Stimulated activated CD8-positive, alpha-beta memory T cell treated with anti-CD3 and anti-CD28 coated beads, Interleukin-12 subunit alpha, Interleukin-12 subunit beta, amount 100 ng/mL, for 24 hours (primary cell): ENCODE results near the gene GNLY.
"Not testable (repeated sequence)": the region's sequence is repeated elsewhere in the genome, so short reads cannot be mapped to it uniquely, and the experiment has no call there.

Experiments used
- DNase-seq: peaks from one replicate; pipeline ENCODE4 v3.0.0-alpha.2; 2020; ENCODE audit errors: extremely low read depth

GNLY gene

DNA sequence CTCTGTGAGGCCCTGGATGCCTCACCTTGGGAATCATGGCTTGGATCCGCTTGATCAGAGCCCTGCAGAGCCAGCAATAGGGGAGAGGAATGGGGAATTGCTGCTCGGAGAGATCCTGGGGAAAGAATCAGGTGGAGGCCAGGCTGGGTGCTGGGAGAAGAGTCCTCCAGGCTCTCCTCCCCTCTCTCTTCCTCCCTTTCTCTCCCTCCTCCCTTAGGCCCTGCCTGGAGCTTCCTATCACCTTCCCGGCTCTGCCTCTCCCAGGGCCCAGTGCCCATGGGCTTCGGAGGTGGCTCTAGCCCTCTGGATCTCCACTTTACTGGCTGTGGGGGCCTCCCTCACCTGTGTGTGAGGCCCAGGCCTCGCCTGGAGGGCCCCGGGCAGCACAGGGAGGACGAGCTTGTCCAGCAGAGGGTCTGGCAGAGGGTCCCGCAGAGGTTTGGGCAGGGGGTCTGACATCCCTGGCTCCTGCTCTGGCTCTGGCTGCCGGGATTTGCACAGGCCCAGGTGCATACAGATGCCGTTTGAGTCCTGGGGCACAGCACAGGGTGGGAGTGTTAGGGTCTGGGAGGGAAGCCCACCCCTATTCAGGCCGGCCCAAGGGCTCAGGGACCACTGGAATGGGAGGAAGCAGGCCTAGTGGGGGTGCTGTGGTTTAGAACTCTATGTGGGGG lies 28.8 kb upstream of the GNLY start:
- DNase-seq: no peak

DNA sequence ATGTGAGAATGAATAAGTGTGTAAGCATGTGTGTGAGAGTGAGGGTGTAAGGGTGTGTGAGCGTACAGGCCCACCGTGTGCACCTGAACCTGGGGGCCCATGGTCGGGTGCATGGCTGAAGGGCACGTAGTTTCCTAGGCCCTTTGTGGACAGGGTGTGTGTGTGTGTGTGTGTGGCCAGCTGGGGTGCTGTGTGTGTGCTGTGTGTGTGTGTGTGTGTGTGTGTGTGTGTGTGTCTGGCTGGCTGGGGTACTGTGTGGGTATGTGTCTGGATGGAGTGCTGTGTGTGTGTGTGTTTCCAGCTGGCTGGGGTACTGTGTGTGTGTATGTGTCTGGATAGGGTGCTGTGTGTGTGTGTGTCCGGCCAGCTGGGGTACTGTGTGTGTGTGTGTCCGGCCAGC lies 28.1 kb upstream of the GNLY start:
- no peak for DNase-seq

DNA sequence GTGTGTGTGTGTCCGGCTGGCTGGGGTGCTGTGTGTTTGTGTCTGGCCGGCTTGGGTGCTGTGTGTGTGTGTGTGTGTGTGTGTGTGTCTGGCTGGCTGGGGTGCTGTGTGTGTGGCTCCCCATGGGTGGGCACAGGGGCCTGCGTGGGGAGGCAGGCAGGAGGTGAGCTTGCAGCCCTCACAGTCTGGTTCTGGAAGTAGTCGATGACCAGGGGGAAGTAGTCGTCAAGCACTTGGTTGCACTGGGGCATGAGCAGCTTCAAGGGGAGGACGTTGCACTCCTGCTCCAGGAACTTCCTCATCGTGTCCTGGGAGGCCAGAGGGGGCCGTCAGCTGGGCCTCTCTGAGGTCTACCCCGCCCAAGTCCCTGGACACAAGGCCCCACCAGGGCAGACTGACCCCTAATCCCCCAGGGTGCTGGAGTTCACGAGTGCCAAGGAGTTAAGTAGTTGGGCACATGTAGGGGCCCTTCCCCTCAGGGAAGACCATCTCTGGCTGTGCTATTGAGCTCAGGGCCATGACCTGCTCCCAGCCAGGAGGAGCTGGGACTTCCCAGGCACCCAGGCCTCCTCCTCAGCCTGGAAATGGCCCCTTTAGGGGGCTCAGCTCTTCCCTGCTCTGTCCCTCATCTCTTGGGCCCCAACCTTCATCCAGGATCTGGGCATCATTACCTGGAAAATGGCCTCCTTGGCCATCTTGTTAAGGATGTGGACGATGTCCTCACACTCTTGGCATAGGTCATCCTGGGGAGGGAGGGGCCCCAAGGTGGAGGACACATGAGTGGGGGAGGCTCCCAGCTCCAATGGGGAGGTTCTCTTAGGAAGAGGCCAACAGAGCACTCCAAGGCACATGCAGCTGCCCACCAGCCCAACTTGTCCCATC lies 27.5 kb upstream of the GNLY start:
- no peak for DNase-seq

DNA sequence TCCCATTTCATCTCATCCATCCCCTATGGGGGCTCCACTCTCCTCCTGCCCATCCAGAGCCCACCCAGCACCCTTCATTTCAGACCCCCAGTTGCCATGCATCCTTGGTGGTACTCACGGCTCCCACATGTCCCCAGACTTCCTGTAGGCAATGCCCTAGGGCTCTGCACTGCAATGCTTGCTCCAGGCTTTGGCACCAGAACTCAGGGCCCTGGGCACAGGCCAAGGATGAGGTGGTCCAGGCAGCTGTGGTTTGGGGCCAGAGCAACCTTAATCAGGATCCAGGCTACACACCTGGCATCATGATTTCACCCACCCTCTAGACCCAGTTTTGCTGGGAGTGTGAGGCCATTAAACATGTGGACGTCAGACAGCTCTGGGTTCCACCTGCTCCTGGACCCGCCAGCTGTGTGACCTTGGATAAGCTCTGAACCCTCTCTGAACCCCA lies 26.6 kb upstream of the GNLY start:
- DNase-seq: no peak

DNA sequence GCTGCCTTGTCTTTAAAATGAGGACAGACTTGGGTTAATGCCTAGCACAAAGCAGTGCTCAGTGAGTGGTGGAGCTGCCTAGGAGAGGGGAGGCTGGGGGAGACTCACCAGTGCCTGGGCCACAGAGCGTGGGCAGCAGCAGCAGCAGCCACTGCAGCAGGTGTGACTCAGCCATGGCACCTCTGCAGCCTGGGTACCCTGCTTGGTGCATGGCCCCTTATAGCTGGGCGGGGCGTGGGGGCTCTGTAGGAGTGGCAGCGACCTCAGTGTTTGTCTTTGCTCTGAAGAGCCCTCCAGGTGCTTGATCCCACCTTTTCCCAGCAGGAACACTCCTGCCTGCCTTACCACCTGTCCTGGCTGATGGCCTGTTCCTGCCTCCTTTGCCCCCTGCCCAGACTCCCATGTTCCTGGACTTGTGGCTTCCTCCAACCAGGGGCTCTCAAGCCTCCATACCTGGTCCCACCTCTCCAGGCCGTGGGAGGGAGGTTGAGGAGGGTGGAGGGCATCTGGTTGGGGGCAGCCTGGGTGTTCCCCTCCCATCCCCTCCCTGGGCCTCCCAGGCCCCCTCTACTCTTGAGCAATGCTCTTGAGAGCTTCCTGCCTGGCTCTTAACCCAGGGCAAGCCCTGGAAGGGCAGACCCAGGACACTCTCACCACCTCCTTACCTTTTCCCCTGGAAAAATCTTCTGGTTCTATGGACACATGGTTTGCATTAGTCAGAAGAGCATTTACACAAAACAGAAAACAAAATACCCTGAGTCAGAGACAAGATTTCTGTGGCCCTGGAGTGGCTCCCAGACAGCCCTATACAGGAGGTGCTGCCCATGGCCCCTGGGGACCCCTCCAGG lies 25.9 kb upstream of the GNLY start, which contains the start of gene SFTPB:
TSS of gene SFTPB (minus strand) at position 191 of the 848 bp plus-strand sequence. CDS start at position 175, 16 bp downstream.
- DNase-seq: no peak

DNA sequence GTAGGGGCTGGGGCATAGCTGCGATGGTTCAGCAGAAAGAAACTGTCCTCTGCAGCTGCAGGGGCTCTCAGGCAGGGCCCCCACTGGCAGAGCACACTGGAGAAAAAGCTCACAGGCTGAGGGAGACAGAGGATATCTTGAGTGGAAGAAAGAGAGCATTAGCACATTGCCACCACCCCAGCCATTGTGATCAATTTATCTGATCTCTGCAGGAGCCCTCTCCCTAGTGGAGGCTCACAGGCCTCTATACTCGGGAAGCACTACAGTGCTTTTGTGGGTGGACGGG lies 25.4 kb upstream of the GNLY start:
- no peak for DNase-seq

DNA sequence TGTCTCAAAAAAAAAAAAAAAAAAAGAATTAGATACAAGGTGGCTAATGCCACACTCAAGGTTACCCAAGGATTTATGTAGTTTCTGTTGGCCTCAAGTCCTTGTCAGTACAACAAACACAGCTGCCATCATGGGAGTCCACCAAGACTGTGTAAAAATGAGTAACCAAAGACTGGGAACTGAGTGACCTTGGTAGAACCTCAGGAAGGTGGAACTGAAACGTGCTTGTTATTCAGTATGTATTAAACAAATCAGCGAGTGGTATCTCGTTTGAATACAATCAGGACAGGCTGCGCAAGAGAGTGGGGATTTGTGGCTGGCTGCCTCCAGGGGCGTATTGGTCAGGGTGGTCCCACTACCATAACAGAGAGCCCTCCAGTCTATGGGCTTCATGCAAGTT lies 24.6 kb upstream of the GNLY start:
- DNase-seq: no peak

DNA sequence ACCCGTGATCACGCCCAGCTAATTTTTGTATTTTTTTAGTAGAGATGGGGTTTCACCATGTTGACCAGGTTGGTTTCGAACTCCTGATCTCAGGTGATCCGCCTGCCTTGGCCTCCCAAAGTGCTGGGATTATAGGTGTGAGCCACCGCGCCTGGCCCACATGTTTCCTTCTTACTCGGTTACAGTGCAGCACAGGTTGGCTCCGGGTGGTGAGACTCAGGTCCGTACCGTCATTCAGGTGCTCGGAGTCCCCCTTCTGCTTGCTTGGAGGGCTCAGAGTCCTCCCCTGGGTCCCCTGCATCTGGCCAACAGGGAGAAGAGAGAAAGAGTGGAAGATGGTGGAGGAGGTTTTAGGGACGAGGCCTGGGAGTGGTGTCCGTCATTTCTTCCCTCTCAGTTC lies 23.7 kb upstream of the GNLY start:
- not testable (repeated sequence) for DNase-seq

DNA sequence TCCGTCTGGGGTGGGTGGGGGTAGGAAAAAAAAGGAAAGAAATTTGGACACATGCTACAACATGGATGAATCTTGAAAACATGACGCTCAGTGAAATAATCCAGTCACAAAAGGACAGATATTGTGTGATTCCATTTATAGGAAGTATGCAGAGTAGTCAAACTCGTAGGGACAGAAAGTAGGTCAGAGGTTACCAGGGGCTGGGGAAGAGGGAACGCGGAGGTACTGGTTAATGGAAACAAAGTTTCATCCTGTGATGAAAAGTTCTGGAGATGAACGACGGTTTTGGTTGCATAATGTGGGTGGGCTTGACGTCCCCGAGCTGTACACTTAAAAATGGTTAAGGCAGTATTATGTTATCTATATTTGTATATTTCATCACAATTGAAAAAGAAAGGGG lies 21.7 kb upstream of the GNLY start:
- no peak for DNase-seq

DNA sequence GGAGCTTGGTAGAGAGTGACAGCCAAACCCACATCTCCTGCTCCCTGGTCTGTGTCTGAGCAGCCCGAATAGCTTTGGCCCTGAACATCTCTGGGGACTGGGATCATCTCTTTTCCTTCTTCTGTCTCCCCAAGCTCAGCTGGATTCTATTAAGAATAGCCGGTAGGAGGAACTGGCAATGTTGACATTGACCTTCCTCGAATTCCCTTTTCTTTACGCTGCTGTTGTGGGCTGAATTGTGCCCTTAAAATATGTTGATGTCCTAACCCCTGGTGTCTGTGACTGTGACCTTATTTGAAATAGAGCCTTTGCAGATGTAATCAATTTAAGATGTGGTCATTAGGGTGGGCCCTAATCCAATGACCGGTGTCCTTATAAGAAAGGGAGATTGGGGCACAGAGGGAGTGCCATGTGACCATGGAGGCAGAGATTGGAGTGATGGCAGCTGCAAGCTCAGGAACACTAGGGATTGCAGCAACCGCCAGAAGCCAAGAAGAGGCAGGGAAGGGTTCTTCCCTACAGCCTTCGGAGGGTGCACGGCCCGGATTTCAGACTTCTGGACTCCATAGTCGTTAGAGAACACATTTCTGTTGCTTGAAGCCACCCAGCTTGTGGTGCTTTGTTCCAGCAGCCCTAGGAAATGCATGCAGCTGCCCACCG lies 20.3 kb upstream of the GNLY start:
- no peak for DNase-seq

DNA sequence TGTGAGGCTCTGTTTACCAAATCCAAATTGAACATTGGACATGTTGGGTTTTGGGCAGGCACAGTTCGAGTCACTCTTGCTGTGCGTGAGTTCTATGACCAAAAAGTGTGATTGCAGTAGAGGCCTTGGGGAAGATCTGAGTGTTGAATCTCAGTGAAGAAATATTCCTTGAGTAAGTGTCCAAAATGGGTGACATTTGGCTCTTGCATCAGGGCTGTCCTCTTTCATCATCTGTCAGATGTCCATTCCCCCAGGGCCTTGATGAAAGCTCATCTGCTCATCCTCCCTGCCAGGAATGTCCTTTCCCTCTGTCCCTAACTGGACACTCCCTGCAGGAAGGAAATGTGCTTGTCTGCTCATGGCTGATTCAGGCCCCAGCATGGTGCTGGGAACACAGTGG lies 19.7 kb upstream of the GNLY start:
- no peak for DNase-seq

DNA sequence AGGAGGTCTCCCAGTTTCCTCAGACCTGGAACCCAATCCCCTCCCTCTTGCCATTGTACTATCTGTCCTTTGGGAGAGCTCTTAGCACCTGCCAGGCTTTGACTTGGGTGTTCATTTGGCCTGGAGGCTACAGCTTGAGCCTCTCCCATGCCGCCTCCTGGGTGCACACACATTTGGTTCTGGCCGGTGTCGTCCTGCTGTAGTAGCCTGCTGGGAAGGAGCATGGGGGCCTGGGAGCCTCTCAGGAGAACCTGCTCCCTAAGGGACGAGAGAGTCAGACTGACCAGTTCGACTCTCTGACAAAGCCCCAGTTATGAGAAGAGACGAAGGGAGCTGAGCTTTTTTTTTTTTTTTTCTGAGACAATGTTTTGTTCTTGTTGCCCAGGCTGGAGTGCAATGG lies 18.7 kb upstream of the GNLY start:
- DNase-seq: no peak

DNA sequence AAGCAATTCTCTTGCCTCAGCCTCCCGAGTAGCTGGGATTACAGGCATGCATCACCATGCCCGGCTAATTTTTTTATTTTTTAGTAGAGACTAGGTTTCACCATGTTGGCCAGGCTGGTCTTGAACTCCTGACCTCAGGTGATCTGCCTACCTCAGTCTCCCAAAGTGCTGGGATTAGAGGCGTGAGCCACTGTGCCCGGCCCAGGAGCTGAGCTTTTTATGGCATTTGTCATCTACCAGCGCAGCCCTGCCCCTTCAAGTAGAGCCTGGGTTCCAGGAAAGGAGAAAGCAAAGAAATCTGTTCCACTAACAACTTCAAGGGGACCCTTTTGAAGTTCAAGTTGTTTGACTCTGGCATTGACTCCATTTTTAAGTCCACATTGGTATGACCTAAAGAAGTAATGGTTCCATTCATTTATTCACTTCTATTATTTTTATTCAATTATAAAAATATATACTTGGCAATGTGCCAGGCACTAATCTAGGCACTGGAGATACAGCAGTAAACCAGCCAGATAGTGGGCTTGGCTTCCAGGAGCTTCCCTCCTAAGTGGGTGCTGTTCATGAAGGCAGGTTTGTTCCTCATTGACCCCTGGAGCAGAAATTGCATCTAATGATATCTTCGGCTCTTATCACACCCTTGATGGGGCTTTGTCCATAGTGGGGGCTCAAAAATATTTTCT lies 18.2 kb upstream of the GNLY start:
- no peak for DNase-seq

DNA sequence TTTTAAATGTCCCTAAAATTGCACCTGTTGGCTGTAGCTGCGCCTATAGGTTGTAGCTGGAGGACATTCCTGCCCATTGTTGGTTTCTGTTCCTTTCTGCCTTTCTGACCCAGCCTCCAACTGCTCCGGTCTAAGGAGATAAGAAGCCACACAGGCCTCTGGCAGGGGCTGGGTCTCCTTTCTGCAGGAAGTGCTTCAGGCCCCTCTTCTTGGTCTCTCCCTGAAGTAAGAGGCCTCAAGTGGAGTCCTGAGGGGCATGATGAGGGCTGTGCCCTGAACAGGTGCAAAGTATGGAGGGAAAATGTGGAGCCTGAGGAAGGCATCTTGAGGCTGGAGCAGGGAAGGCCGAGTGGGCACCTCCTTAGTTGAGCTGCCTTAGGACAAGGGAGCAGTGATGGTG lies 15.8 kb upstream of the GNLY start:
- DNase-seq: no peak

DNA sequence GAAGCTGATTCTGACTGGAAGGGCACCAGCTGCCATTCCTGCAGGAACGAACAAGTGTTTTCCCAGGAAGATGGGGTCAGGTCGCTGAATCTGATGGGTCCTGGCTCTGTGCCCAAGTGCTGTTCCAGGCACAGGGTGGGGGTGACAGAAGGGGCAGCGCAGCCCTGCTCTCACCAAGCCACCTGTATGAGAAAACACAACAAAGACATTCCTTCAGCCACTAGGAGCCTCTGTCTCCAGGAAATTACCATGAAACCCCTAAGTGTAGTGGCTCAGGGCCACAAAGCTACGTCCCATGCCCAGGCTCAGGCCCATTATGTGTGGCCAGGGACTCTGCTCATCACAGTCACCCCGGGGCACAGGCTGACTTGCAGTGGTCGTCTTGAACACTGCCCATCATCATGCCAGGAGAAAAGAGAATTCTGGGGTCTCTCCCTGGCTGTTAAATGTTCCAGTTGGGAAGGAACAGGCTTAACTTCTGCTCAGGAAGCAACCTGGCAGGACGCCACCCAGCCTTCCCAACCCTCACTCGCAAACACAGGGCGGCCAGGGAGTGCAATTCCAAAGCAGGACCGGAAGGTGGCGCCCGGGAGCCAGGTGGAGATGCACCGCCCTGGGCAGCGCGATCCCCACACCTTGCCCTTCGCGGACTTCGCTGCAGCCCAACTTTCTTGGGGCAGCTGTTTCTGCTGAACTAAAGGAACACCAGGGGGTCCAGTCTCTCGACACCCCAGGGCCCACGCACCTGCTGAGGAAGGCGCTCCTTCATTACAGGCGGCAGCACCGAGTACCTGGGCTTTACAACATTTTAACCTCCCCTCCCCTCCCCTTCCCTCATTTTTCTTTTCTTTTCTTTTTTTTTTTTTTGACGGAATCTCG lies 15.1 kb upstream of the GNLY start:
- peak; percentile 22 for DNase-seq

DNA sequence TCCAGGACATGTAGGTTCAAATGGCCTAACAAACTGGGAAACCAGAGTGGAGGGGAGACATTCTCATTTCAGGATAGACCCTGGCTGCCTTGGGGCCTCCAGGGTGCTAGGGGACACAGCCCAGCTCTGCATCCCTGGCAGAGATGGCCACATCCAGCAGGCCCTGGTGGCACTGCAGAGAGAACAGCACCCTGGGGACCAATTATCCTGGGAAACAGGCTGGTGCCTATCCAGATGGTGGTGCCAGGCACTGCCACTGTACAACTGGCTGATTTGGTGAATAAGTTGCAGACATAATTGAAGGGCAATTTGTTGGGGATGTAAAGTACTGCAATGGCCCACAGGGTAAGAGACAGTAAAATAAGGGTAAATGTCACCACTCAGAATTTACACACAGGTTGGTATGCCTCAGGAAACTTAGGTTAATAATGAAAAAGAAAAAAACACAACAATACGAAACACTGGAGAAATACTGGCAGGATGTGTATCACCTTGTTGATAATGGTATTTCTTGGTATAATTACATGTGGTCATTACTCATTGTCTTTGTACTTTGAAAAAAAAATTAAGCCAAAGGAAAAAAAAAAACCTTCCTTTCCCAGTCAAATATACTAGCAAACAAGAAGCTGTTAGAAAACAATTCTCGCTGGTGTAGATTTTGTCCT lies 13.3 kb upstream of the GNLY start:
- no peak for DNase-seq

DNA sequence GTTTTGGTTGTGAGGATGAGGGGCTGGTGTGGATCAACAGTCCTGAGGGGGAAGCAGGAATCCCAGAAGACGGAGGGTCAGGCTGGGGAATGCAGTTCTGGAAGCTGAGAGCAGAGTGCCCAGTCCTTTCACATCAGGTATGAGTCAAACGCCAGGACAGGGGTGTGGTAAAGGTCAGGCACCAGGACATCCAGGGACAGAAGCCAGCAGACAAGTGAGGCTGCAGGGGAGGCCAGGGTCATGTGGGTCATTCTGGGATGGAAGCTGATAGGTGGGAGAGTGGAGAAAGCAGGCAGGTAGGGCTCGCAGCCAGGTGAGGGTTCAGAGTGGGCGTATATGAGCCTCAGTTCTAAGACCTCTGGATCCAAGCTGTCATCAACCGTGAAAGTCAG lies 12.8 kb upstream of the GNLY start:
- no peak for DNase-seq

DNA sequence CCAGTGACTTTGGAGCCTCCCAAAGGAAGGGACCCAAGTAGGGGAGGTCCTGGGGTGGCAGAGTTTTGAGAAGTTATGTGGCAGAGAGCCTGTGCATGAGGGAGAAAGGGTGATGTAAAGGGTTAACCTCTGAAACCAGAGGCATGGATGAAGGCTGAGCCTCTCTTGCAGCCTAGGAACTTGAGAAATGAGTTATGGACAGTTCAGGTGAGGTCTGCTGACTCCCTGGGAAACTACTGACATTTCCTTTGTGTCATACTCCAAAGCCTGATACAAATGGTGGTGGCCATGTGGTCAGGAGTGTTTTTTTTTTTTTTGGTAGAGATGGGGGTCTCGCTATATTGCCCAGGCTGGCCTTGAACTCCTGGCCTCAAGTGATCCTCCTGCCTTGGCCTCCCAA lies 12.4 kb upstream of the GNLY start:
- DNase-seq: no peak

DNA sequence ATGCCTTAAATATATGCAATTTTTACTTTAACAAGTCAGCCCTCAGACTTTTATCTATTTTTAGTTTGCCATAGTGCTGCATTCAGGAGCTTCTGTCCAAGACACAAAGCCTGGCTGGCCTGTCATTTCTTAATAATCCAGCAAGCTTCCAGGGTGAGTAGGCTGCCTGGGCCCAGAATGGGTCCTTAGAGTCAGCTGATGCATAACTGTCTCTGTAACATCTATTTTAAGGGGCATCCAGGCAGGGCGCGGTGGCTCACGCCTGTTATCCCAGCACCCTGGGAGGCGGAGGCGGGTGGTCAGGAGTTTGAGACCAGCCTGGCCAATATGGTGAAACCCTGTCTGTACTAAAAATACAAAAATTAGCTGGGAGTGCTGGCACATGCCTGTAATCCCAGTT lies 11.8 kb upstream of the GNLY start:
- no peak for DNase-seq

DNA sequence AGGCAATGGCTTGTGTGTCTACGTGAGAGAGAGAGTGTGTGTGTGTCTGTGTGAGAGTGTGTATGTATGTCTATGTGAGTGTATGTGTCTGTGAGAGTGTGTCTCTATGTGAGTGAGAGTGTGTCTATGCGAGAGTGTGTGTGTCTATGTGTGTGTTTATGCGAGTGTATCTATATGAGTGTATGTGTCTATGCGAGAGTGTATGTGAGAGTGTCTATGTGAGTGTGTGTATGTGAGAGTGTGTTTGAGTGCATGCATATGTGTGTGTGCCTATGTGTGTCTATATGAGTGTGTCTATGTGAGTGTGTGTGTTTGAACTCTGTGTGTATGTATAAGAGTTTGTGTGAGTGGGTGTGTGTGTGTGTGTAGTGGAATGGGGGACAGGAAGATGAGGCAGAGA lies 9.8 kb upstream of the GNLY start:
- no peak for DNase-seq
